K562 (cell line): ENCODE data around the gene GNAQ. TPM values are rescaled to one million over a fixed set of nuclear protein-coding genes. Genes with fewer than 3 reads are reported as not detected.

Experiments used
- AFF1 ChIP-seq, 2 experiments: fragments of 450-650 bp; IDR thresholded peaks; 2 replicates each; pipeline ENCODE4 v1.6.1; 2018; ENCODE audit warnings: mild to moderate bottlenecking in 2 of 2, low read depth in 1 of 2; ENCODE audit not compliant: partially characterized antibody in 2 of 2
- BMI1 ChIP-seq: fragments of 150-350 bp; IDR thresholded peaks from 2 replicates; pipeline ENCODE4 v1.6.1; 2014; ENCODE audit warnings: low read length
- BRCA1 ChIP-seq, 2 experiments: fragments of 450-650 bp in 1 of 2; sonication (generic) in 1 of 2; formaldehyde crosslinking in 1 of 2; IDR thresholded peaks; 2 replicates each; pipeline versions ENCODE4 v1.5.0 to v1.6.1; 2017 to 2020; ENCODE audit warnings: mild to moderate bottlenecking in 1 of 2, missing genetic modification reagents in 1 of 2
- CBX2 ChIP-seq: fragments of 200-600 bp; sonication (generic); IDR thresholded peaks from one replicate; pipeline ENCODE4 v1.6.1; 2012; ENCODE audit warnings: mild to moderate bottlenecking, low read length, inconsistent platforms; ENCODE audit not compliant: insufficient read depth, poor library complexity, severe bottlenecking
- ETV1 ChIP-seq: fragments of 450-650 bp; conservative IDR thresholded peaks from 2 replicates; pipeline ENCODE4 v1.6.1; 2016; ENCODE audit warnings: missing genetic modification characterization, control low read depth, low read depth, missing compliant biosample characterization
- EWSR1 ChIP-seq: fragments of 450-650 bp; IDR thresholded peaks from 2 replicates; pipeline ENCODE4 v1.6.1; 2018; ENCODE audit warnings: borderline replicate concordance, mild to moderate bottlenecking, low read depth, moderate library complexity; ENCODE audit not compliant: partially characterized antibody
- HBP1 ChIP-seq: fragments of 450-650 bp; formaldehyde crosslinking; IDR thresholded peaks from 2 replicates; pipeline ENCODE4 v1.4.0; 2022; ENCODE audit warnings: missing genetic modification characterization
- HDGF ChIP-seq: fragments of 450-650 bp; IDR thresholded peaks from 2 replicates; pipeline ENCODE4 v1.6.1; 2016
- IRF9 ChIP-seq: fragments of 450-650 bp; IDR thresholded peaks from 2 replicates; pipeline ENCODE4 v1.6.1; 2016; ENCODE audit warnings: missing biosample characterization, missing genetic modification characterization
- MTF1 ChIP-seq: fragments of 250-450 bp; sonication (Bioruptor Pico); IDR thresholded peaks from 2 replicates; pipeline ENCODE4 v1.9.0; 2021; ENCODE audit warnings: moderate library complexity, mild to moderate bottlenecking, inconsistent platforms, borderline replicate concordance
- NEUROD1 ChIP-seq: fragments of 150-350 bp; IDR thresholded peaks from 2 replicates; pipeline ENCODE4 v1.6.1; 2014; ENCODE audit warnings: borderline replicate concordance, low read length, low read depth; ENCODE audit not compliant: partially characterized antibody
- PRPF4 ChIP-seq: fragments of 200-400 bp; formaldehyde crosslinking; IDR thresholded peaks from one replicate; pipeline ENCODE4 v1.6.1; 2017; ENCODE audit warnings: low read length, low read depth, mild to moderate bottlenecking; ENCODE audit not compliant: insufficient read depth, poor library complexity, severe bottlenecking
- RFX5 ChIP-seq: IDR thresholded peaks from 2 replicates; pipeline ENCODE4 v1.6.1; 2011; ENCODE audit warnings: low read depth, mild to moderate bottlenecking, improper control_type of control experiment, low read length
- SMAD2 ChIP-seq: fragments of 150-350 bp; IDR thresholded peaks from 2 replicates; pipeline ENCODE4 v1.6.1; 2014; ENCODE audit warnings: low read depth, mild to moderate bottlenecking, low read length
- SOX6 ChIP-seq: fragments of 450-650 bp; IDR thresholded peaks from 2 replicates; pipeline ENCODE4 v1.6.1; 2014; ENCODE audit warnings: mild to moderate bottlenecking
- TAF15 ChIP-seq: fragments of 200-400 bp; formaldehyde crosslinking; IDR thresholded peaks from 2 replicates; pipeline ENCODE4 v1.6.1; 2017; ENCODE audit warnings: mild to moderate bottlenecking, low read depth, low read length, moderate library complexity
- TAL1 ChIP-seq: fragments of 450-650 bp; IDR thresholded peaks from 2 replicates; pipeline ENCODE4 v1.6.1; 2016; ENCODE audit warnings: mild to moderate bottlenecking
- TCF3 ChIP-seq: sonication (generic); formaldehyde crosslinking; IDR thresholded peaks from 2 replicates; pipeline ENCODE4 v1.4.0; 2020; ENCODE audit warnings: mild to moderate bottlenecking, missing genetic modification reagents
- TCFL5 ChIP-seq: fragments of 250-450 bp; sonication (Bioruptor Pico); conservative IDR thresholded peaks from 2 replicates; pipeline ENCODE4 v1.6.1; 2021; ENCODE audit warnings: mild to moderate bottlenecking, moderate library complexity, matching md5 sums
- TGIF2 ChIP-seq: sonication (generic); formaldehyde crosslinking; IDR thresholded peaks from 2 replicates; pipeline ENCODE4 v1.8.1; 2022; ENCODE audit warnings: mild to moderate bottlenecking, missing genetic modification reagents, moderate library complexity
- TRIM24 ChIP-seq, 2 experiments: fragments of 450-650 bp; IDR thresholded peaks; 2 replicates each; pipeline ENCODE4 v1.6.1; 2016
- ZNF41 ChIP-seq: fragments of 250-450 bp; sonication (Bioruptor Pico); conservative IDR thresholded peaks from 2 replicates; pipeline ENCODE4 v1.4.0; 2020; ENCODE audit warnings: mild to moderate bottlenecking
- ZNF695 ChIP-seq: fragments of 450-650 bp; formaldehyde crosslinking; IDR thresholded peaks from 2 replicates; pipeline ENCODE4 v1.4.0; 2020; ENCODE audit warnings: mild to moderate bottlenecking, moderate library complexity
- ZNF707 ChIP-seq: fragments of 250-450 bp; sonication (Bioruptor Pico); conservative IDR thresholded peaks from 2 replicates; pipeline ENCODE4 v1.8.0; 2022; ENCODE audit warnings: inconsistent platforms, mild to moderate bottlenecking, moderate library complexity
- polyA plus RNA-seq, 8 experiments: library from polyadenylated mRNA; depleted of rRNA in 4 of 8; stranded (reverse) in 5 of 8; unstranded in 3 of 8; fragments of >200 nt; fragmentation: Nextera tagmentation in 2 of 8; fragmentation: Illumina TruSeq in 1 of 8; extraction: Ambion mirVana in 2 of 8; extraction: Trizol in 1 of 8; gene quantifications; 2 replicates each; pipeline versions ENCODE4 v1.2.1 to v1.2.3, GENCODE V29; 2011 to 2014; ENCODE audit warnings: inconsistent platforms in 1 of 8, missing spikeins in 1 of 8
- total RNA-seq, 7 experiments: library from RNA; depleted of rRNA in 6 of 7; stranded (reverse); fragments of >200 nt in 6 of 7; fragmentation: Illumina TruSeq in 2 of 7; extraction: Trizol in 2 of 7; gene quantifications; 2 replicates each; pipeline versions ENCODE4 v1.2.1 to v1.2.3, GENCODE V29; 2011 to 2021; ENCODE audit warnings: low replicate concordance in 1 of 7

The GNAQ gene
- total and polyA plus RNA-seq, 9 of the 15 experiments (the other 6 are each of a cell fraction or from before 2014, with no cell fraction given) = 4.8 to 27.9 (median 17.5) TPM

- TF ChIP-seq AFF1 (IDR thresholded peaks at IDR 0.05; ENCODE audit: low read depth in 1 of 2, partially characterized antibody in 2 of 2) (no peak), HDGF (no peak), ZNF41 (no peak), ZNF695 (CRISPR knock-in tag) (no peak), ZNF707 (no peak), SMAD2 (no peak), TAL1 (peak; percentile 52; the same call in 1 of the 2 replicates), ETV1 (tag) (no peak), TAF15 (no peak), SOX6 (no peak), MTF1 (CRISPR knock-in tag) (no peak), BRCA1 (IDR thresholded peaks at IDR 0.05) (no peak), BRCA1 (CRISPR knock-in tag; IDR thresholded peaks at IDR 0.05) (no peak), TRIM24 (IDR thresholded peaks at IDR 0.05) (peak; percentile 46 to 50; a peak in 2 of 4 replicates), RFX5 (no peak), TCFL5 (CRISPR knock-in tag) (no peak), TCF3 (peak; percentile 82), EWSR1 (no peak), CBX2 (no peak), PRPF4 (no peak), NEUROD1 (no peak), TGIF2 (CRISPR knock-in tag) (no peak), IRF9 (tag) (no peak), BMI1 (no peak), HBP1 (no peak)
Observed at GRCh38 chr9:77753180-77753579, 278.4 kb downstream of the GNAQ start (continued).
